GM18505 (cell line): ENCODE results near the gene TAS2R43.
"Not testable (repeated sequence)": the region's sequence is repeated elsewhere in the genome, so short reads cannot be mapped to it uniquely, and the experiment has no call there.

ENCODE experiments used
- ATAC-seq: cut with Tn5 transposase; IDR thresholded peaks from one replicate; pipeline ENCODE4 v1.9.1; 2021; ENCODE audit not compliant: unreplicated experiment
- POLR2A ChIP-seq: IDR thresholded peaks from 4 replicates; pipeline ENCODE4 v1.6.1; 2011; ENCODE audit warnings: borderline replicate concordance; ENCODE audit not compliant: insufficient read depth, insufficient read length; ENCODE audit errors: extremely low read depth

The TAS2R43 gene, protein sequence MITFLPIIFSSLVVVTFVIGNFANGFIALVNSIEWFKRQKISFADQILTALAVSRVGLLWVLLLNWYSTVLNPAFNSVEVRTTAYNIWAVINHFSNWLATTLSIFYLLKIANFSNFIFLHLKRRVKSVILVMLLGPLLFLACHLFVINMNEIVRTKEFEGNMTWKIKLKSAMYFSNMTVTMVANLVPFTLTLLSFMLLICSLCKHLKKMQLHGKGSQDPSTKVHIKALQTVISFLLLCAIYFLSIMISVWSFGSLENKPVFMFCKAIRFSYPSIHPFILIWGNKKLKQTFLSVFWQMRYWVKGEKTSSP

DNA sequence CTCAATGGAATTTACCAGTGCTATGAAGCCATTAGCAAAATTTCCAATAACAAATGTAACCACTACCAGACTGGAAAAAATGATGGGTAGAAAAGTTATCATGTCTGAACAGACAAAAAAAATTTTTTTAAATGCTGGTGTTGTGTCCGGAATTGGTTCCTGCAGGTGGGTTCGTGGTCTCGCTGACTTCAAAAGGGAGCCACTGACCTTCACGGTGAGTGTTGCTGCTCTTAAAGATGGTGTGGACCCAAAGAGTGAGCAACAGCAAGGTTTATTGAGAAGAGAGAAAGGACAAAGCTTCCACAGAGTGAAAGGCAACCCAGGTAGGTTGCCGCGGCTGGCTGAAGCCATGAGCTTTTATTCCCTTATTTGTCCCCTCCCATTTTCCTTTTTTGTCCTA lies at the start of gene TAS2R43:
TSS of gene TAS2R43 (minus strand) at position 186 of the 400 bp plus-strand sequence. CDS start at position 102, 84 bp downstream.
- no peak for ATAC-seq
- no peak for TF ChIP-seq POLR2A

GRCh38 chr12:11136075-11136474 lies 44.0 kb upstream of the TAS2R43 start:
- TF ChIP-seq POLR2A = no peak
- no peak for ATAC-seq

- ATAC-seq = no peak
- no peak for TF ChIP-seq POLR2A
These were observed 42.2 kb upstream of the TAS2R43 start, which contains the start of gene TAS2R30 for GRCh38 chr12:11134305-11134704. TSS of gene TAS2R30 (minus strand) at chr12:11134644. CDS start at chr12:11134244, 400 bp downstream.

- TF ChIP-seq POLR2A = no peak
- no peak for ATAC-seq
These were observed 41.7 kb upstream of the TAS2R43 start for GRCh38 chr12:11133816-11134215.

- ATAC-seq = no peak
- no peak for TF ChIP-seq POLR2A
These were observed 41.0 kb upstream of the TAS2R43 start for GRCh38 chr12:11133162-11133561.

GRCh38 chr12:11130999-11131398 lies 38.9 kb upstream of the TAS2R43 start:
- ATAC-seq = no peak

GRCh38 chr12:11130382-11130781 lies 38.3 kb upstream of the TAS2R43 start:
- TF ChIP-seq POLR2A = no peak

More at GRCh38 chr12:11130999-11131398, 38.9 kb upstream of the TAS2R43 start:
- TF ChIP-seq POLR2A = no peak

DNA sequence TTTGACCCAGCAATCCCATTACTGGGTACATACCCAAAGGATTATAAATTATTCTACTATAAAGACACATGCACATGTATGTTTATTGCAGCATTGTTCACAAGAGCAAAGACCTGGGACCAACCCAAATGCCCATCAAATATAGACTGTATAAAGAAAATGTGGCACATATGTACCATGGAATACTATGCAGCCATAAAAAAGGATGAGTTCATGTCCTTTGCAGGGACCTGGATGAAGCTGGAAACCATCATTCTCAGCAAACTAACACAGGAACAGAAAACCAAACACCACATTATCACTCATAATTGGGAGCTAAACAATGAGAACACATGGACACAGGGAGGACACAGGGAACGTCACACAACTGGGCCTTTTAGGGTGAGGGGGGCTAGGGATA lies 22.0 kb upstream of the TAS2R43 start:
- ATAC-seq = not testable (repeated sequence)

More at GRCh38 chr12:11130382-11130781, 38.3 kb upstream of the TAS2R43 start:
- no peak for ATAC-seq

- not testable (repeated sequence) for ATAC-seq
These were observed 19.1 kb upstream of the TAS2R43 start for GRCh38 chr12:11111213-11111612.

DNA sequence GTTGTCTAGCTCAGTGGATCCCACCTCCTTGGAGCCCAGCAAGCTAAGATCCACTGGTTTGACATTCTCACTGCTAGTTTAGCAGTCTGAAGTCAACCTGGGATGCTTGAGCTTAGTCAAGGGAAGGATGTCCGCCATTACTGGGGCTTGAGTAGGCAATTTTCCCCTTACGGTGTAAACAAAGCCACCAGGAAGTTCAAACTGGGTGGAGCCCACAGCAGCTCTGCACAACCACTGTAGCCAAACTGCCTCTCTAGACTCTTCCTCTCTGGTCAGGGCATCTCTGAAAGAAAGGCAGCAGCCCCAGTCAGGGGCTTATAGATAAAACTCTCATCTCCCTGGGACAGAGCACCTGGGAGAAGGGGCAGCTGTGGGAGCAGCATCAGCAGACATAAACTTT lies 16.7 kb upstream of the TAS2R43 start:
- TF ChIP-seq POLR2A = no peak
- ATAC-seq = no peak

GRCh38 chr12:11107719-11108118 lies 15.6 kb upstream of the TAS2R43 start:
- no peak for TF ChIP-seq POLR2A
- ATAC-seq = no peak

GRCh38 chr12:11106288-11106687 lies 14.2 kb upstream of the TAS2R43 start:
- ATAC-seq = no peak

DNA sequence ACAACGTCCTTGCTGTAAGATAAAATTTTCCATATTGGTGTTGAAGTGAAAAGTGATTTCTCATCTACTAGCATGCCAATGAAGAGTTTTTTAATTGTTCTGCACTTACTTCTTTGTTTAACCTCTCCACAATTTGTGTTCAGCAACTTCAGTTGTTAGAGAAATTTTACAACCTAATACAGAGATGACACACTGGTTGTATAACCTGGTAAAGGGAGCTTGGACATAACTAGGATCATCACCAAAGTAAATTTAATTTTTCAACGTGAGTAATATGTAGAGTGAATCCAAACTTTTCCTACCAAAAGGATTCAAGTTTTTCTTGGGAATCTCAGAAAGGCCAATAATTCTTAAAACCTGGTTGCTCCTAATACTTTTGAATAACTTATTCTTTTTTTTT lies 13.4 kb upstream of the TAS2R43 start:
- TF ChIP-seq POLR2A = no peak

More at GRCh38 chr12:11106288-11106687, 14.2 kb upstream of the TAS2R43 start:
- no peak for TF ChIP-seq POLR2A

GRCh38 chr12:11094910-11095309 lies 2.8 kb upstream of the TAS2R43 start:
- ATAC-seq = not testable (repeated sequence)

More for the DNA sequence above, 13.4 kb upstream of the TAS2R43 start:
- no peak for ATAC-seq

GRCh38 chr12:11089246-11089645 lies 2.9 kb downstream of the TAS2R43 start:
- ATAC-seq = no peak
- TF ChIP-seq POLR2A = no peak

GRCh38 chr12:11085419-11085818 lies 6.7 kb downstream of the TAS2R43 start:
- no peak for TF ChIP-seq POLR2A
- ATAC-seq = no peak
